ENCODE measurements around the gene SPINT1.

SPINT1 gene

DNA sequence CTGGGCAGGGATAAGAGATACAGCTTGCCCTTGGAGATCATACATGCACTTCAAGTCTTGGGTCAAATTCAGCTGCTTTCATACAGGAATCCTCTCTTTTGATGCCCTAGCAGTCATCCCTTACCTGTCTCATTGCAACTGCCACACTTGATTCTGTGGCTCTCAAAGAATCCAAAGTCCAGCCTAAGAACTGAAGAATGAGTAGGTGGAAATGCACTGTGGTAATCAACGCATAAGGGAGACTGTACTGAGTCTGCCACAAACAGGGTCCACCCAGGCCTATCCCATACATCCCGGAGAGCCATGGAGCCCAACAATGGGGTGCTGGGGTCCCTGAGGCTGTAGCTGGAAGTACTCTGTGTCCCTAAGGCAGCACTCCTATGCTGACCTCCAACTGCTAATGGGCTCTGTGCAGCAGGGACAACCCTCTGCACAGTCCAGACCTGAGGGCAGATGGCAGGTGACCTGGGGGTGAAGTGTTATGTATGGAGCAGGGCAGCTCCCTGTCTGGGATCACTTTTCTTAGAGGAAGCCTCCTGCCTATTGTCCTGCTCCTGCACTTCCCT is 48.7 kb downstream of the SPINT1 start:
- no peak for DNase-seq (ENCODE audit: low spot score)

DNA sequence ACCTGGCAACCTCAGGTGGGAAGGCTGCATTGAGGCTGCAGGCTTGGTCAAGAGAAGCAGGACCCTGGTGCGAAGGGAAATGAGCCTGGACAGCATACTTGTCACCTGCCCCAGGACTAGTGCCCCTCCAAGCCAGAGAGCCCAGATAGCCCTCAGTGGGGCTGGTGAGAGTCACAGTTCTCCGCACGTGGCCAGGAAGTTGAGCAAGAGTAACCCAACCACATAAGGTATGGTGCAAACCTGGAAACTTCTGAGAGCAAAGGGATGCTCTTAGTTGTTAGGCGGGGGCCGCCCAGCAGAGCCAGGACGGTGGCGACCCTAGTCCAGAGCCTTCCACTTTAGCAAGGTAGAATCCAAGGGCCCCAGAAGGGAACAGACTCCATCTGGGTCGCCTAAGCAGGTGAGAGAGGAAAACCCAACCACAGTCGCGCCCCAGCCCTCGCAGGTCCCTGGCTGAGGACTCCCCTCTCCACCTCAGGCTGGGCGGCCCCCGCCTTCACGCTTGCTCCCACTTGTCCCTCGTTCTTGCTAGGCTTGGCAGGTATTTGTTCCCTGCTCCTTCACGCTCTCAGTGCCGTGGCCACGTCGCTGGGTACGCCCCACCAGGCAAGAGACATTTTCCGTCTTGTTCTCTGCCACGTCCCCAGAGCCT is 49.3 kb downstream of the SPINT1 start:
- DNase-seq (ENCODE audit: low spot score) = no peak

- peak; percentile 96 for DNase-seq (ENCODE audit: low spot score)
These were observed 50.2 kb downstream of the SPINT1 start, which contains the start of gene VPS18 for GRCh38 chr15:40893733-40894680. Gene VPS18, plus strand, starts transcription at chr15:40894450. Its CDS starts 319 bp downstream, at chr15:40894769.

DNA sequence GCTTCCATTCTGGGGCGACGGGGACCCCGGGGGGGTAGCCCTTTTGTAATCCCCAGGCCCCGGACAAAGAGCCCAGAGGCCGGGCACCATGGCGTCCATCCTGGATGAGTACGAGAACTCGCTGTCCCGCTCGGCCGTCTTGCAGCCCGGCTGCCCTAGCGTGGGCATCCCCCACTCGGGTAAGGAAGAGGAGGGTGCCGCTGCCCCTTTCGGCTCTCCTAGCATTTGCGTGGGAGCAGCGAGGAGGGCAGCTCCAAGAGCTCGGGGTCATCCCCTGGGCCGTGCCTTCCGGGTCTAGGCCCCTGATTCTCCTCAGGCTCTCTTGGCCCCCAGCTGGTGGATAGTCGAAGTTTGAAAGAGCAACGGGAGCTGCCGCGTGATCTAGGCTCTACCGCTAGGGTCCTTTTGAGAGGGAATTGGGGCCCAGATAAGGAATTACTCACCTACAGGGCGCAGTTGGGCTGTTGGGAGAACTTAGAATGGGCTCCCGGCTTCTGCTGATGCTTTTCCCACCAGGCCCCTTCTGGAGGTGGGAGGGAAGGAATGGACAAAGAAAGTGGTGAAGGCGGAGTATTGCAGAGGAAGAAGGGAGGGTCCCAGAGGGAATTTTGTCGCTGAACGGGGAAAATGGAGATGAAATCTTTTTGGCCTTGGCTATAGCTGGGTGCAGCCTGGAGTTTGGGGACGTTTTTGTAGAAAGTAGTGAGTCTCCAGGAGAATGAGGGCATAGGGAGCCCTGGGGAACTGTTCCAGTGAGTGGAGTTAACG is 51.0 kb downstream of the SPINT1 start:
- DNase-seq (ENCODE audit: low spot score) = peak; percentile 82

- DNase-seq (ENCODE audit: low spot score) = no peak
These were observed 55.8 kb downstream of the SPINT1 start for GRCh38 chr15:40899536-40900207.

- no peak for DNase-seq (ENCODE audit: low spot score)
These were observed 56.6 kb downstream of the SPINT1 start for GRCh38 chr15:40900256-40901052.

DNA sequence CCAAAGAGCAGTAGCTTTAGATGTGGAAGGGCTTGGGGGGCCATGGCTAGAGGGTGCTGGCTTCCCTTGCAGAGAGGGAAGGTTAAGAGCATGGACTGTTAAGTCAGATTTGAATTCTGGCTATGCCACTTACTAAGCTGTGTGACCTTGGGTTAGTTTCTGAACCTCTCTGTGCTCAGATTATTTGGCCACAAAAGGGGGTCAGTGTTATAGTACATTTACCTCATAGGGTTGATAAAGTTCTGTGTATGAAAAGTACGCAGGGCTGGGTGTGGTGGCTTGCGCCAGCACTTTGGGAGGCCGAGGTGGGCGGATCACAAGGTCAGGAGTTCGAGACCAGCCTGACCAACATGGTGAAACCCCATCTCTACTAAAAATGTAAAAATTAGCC is 57.2 kb downstream of the SPINT1 start:
- no peak for DNase-seq (ENCODE audit: low spot score)

- DNase-seq (ENCODE audit: low spot score) = no peak
These were observed 59.0 kb downstream of the SPINT1 start for GRCh38 chr15:40902605-40903561.

GRCh38 chr15:40904552-40905201 is 60.8 kb downstream of the SPINT1 start:
- no peak for DNase-seq (ENCODE audit: low spot score)

GRCh38 chr15:40906091-40906990 is 62.5 kb downstream of the SPINT1 start:
- peak; percentile 87 for DNase-seq (ENCODE audit: low spot score)

DNA sequence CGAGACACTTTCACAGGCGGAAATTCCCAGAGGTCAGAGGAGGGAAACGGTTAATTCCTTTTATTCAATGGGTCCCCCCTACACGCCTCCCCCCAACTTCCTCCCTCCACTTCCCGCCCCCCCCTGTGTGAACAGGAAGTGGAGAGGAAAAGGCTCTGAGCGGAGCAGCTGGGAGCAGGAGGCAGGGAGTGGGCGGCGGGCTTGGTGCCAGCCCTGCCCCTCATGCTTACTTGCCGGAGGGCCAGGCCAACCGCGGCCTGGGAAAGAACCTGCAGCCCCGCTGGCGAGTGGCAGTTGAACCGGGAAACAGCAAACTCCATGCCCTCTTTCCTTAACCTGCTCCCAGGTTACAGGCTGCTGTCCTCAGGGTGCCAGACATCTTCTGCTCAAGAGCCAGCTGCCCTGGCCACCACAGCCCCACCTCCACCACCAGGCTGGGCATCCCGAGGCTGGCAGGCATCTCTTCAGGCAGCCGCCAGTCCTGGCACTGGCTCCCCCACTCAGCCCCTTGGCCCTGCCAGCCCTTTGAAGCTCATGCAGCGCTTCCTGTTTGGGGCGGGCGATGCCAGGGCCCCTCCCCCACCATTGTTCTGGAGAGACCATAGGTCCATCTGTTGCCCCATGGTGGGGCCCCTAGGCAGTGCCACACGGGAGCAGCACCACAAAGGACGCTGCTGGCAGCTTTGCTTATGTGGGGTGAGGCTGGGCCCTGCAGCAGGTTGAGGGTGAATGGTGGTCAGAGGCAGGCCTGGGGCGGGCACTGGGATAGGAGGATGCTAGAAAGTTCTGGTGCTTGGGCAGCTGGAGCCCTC is 63.3 kb downstream of the SPINT1 start:
- DNase-seq (ENCODE audit: low spot score) = no peak

Measured in AG08396 (cell line).